LNCaP clone FGC (cell line): ENCODE results near the gene CHST1.

Experiments
- DNase-seq: peaks from one replicate; pipeline ENCODE4 v3.0.0-alpha.2; 2011; ENCODE audit warnings: low read depth
- H3K4me3 ChIP-seq: 2 replicates; pipeline ENCODE4 v1.5.1; 2011; ENCODE audit warnings: mild to moderate bottlenecking, low read depth, low read length, control low read depth
- TF ChIP-seq, protein P1 (sequence below): IDR thresholded peaks from 2 replicates; pipeline ENCODE4 v1.5.1; 2012; ENCODE audit warnings: mild to moderate bottlenecking; ENCODE audit not compliant: control insufficient read depth, insufficient read depth; ENCODE audit errors: extremely low read depth

CHST1 gene

GRCh38 chr11:45654231-45655011 lies 11.0 kb downstream of the CHST1 start:
- no peak overlapping the region for H3K4me3 ChIP-seq
- TF ChIP-seq, protein P1, sequence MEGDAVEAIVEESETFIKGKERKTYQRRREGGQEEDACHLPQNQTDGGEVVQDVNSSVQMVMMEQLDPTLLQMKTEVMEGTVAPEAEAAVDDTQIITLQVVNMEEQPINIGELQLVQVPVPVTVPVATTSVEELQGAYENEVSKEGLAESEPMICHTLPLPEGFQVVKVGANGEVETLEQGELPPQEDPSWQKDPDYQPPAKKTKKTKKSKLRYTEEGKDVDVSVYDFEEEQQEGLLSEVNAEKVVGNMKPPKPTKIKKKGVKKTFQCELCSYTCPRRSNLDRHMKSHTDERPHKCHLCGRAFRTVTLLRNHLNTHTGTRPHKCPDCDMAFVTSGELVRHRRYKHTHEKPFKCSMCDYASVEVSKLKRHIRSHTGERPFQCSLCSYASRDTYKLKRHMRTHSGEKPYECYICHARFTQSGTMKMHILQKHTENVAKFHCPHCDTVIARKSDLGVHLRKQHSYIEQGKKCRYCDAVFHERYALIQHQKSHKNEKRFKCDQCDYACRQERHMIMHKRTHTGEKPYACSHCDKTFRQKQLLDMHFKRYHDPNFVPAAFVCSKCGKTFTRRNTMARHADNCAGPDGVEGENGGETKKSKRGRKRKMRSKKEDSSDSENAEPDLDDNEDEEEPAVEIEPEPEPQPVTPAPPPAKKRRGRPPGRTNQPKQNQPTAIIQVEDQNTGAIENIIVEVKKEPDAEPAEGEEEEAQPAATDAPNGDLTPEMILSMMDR = no peak
- no peak for DNase-seq

- H3K4me3 ChIP-seq = no peak overlapping the region
- TF ChIP-seq, protein P1 = no peak
- DNase-seq = no peak
Measured at GRCh38 chr11:45653277-45653676, 12.1 kb downstream of the CHST1 start.

- no peak overlapping the region for H3K4me3 ChIP-seq
- TF ChIP-seq, protein P1 = no peak
- DNase-seq = no peak
Measured at GRCh38 chr11:45652781-45653180, 12.6 kb downstream of the CHST1 start.

- TF ChIP-seq, protein P1 = no peak
- no peak overlapping the region for H3K4me3 ChIP-seq
- no peak for DNase-seq
Measured at GRCh38 chr11:45651841-45652749, 13.3 kb downstream of the CHST1 start.

- no peak for DNase-seq
- TF ChIP-seq, protein P1 = no peak
- no peak overlapping the region for H3K4me3 ChIP-seq
Measured at GRCh38 chr11:45651156-45651555, 14.3 kb downstream of the CHST1 start.

GRCh38 chr11:45650166-45651095 lies 15.0 kb downstream of the CHST1 start:
- H3K4me3 ChIP-seq = no peak overlapping the region
- DNase-seq = no peak
- TF ChIP-seq, protein P1 = no peak
